Astrocyte (in vitro differentiated cells and primary cell): ENCODE measurements around the gene IGFBP1. TPM values are rescaled to one million over a fixed set of nuclear protein-coding genes. Genes with fewer than 3 reads are reported as not detected.

Experiments used
- DNase-seq: peaks from one replicate; pipeline ENCODE4 v3.0.0-alpha.2; 2010; ENCODE audit warnings: low read depth
- FAIRE-seq: peaks from 2 replicates; lab custom pipeline; 2011; peaks lifted over from hg19 to GRCh38; lab: Jason Lieb, UNC
- H2AFZ ChIP-seq: 2 replicates; pipeline ENCODE4 v1.6.0; 2012; ENCODE audit warnings: low read depth, low read length, inconsistent platforms
- H3K27ac ChIP-seq: 2 replicates; pipeline ENCODE4 v1.5.1; 2011; ENCODE audit warnings: low read depth, low read length, inconsistent platforms
- H3K27me3 ChIP-seq: 2 replicates; pipeline ENCODE4 v1.6.0; 2011; ENCODE audit warnings: low read length, inconsistent platforms; ENCODE audit not compliant: insufficient read depth
- H3K36me3 ChIP-seq: 2 replicates; pipeline ENCODE4 v1.5.1; 2011; ENCODE audit warnings: low read length, inconsistent platforms; ENCODE audit not compliant: insufficient read depth
- H3K4me1 ChIP-seq: 2 replicates; pipeline ENCODE4 v1.5.1; 2011; ENCODE audit warnings: low read length, inconsistent platforms; ENCODE audit not compliant: insufficient read depth
- H3K4me2 ChIP-seq: 2 replicates; pipeline ENCODE4 v1.6.0; 2012; ENCODE audit warnings: low read length, inconsistent platforms
- H3K4me3 ChIP-seq: 2 replicates; pipeline ENCODE4 v1.5.1; 2011; ENCODE audit warnings: low read depth, mild to moderate bottlenecking, low read length, inconsistent platforms; ENCODE audit not compliant: insufficient read depth
- H3K79me2 ChIP-seq: 2 replicates; pipeline ENCODE4 v1.6.0; 2012; ENCODE audit warnings: mild to moderate bottlenecking, low read length, inconsistent platforms; ENCODE audit not compliant: insufficient read depth
- H3K9ac ChIP-seq: 2 replicates; pipeline ENCODE4 v1.6.0; 2012; ENCODE audit warnings: mild to moderate bottlenecking, low read length, inconsistent platforms
- H3K9me3 ChIP-seq: 2 replicates; pipeline ENCODE4 v1.5.1; 2012; ENCODE audit warnings: low read depth, mild to moderate bottlenecking, low read length, inconsistent platforms; ENCODE audit not compliant: insufficient read depth
- H4K20me1 ChIP-seq: 2 replicates; pipeline ENCODE4 v1.6.0; 2012; ENCODE audit warnings: low read length, inconsistent platforms; ENCODE audit not compliant: insufficient read depth
- H3K27ac Mint-ChIP-seq: one replicate; pipeline ENCODE4 v1.8.0; 2021; ENCODE audit warnings: mild to moderate bottlenecking, mixed read lengths; ENCODE audit not compliant: unreplicated experiment
- H3K27me3 Mint-ChIP-seq: one replicate; pipeline ENCODE4 v1.8.0; 2021; ENCODE audit warnings: low read depth, mixed read lengths; ENCODE audit not compliant: unreplicated experiment
- H3K36me3 Mint-ChIP-seq: one replicate; pipeline ENCODE4 v1.8.0; 2021; ENCODE audit warnings: low read depth, mixed read lengths; ENCODE audit not compliant: unreplicated experiment
- H3K4me1 Mint-ChIP-seq: one replicate; pipeline ENCODE4 v1.8.0; 2021; ENCODE audit warnings: low read depth, mixed read lengths; ENCODE audit not compliant: unreplicated experiment
- H3K4me3 Mint-ChIP-seq: one replicate; pipeline ENCODE4 v1.8.0; 2021; ENCODE audit warnings: mild to moderate bottlenecking, moderate library complexity, mixed read lengths; ENCODE audit not compliant: unreplicated experiment
- H3K9me3 Mint-ChIP-seq: one replicate; pipeline ENCODE4 v1.8.0; 2021; ENCODE audit warnings: mild to moderate bottlenecking, mixed read lengths; ENCODE audit not compliant: unreplicated experiment
- CTCF ChIP-seq: IDR thresholded peaks from 2 replicates; pipeline ENCODE4 v1.5.1; 2011; ENCODE audit warnings: low read depth, mild to moderate bottlenecking, inconsistent platforms, low read length, moderate library complexity; ENCODE audit not compliant: insufficient read depth
- EZH2 ChIP-seq: IDR thresholded peaks from 2 replicates; pipeline ENCODE4 v1.6.1; 2012; ENCODE audit warnings: mild to moderate bottlenecking, low read length, inconsistent platforms; ENCODE audit not compliant: insufficient read depth
- total RNA-seq: library from RNA; stranded (reverse); gene quantifications from 2 replicates; pipeline ENCODE4 v1.2.1, GENCODE V29; 2021

IGFBP1 gene
- total RNA-seq, 1 donor from 2014 or later: not detected

DNA sequence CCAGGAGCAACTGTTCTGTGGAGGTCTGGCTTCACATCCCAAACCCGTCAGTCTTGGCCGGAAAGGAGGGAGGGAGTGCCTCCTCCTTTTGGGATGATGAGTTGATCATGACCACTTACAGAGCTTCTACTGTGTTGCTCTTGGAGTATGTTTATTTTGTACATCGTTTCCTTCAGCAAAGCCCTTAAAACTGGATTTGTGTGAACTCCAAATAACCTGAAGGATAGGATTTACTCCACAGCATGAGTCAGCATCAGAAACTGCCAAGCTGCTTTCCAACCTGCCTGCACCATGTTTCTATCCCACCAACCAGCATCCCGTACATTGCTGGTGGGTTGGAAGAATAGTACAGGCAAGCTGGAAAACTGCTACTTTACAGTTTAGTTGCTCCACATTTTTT is 18.9 kb upstream of the IGFBP1 start:
- peaks cover 2% of the 10 kb centered on the region for H3K4me1 Mint-ChIP-seq
- no peaks in the 10 kb centered on the region for H3K79me2 ChIP-seq
- peaks cover 4% of the 10 kb centered on the region for H3K9me3 Mint-ChIP-seq
- H3K27me3 Mint-ChIP-seq: peaks cover 16% of the 10 kb centered on the region
- no peak overlapping the region for H3K27ac Mint-ChIP-seq
- H3K4me3 ChIP-seq: no peak overlapping the region
- no peak overlapping the region for H3K4me3 Mint-ChIP-seq
- H3K27ac ChIP-seq: no peak overlapping the region
- H3K4me2 ChIP-seq: no peak overlapping the region
- no peaks in the 10 kb centered on the region for H3K27me3 ChIP-seq
- peaks cover 4% of the 10 kb centered on the region for H3K4me1 ChIP-seq
- H3K9ac ChIP-seq: no peak overlapping the region
- TF ChIP-seq CTCF (no peak), EZH2 (no peak)
- no peaks in the 10 kb centered on the region for H3K9me3 ChIP-seq
- DNase-seq: peak; percentile 59
- no peaks in the 10 kb centered on the region for H3K36me3 ChIP-seq
- FAIRE-seq: peak; percentile 37
- no peak overlapping the region for H2AFZ ChIP-seq
- H4K20me1 ChIP-seq: no peaks in the 10 kb centered on the region
- H3K36me3 Mint-ChIP-seq: no peaks in the 10 kb centered on the region

GRCh38 chr7:45872116-45873034 is 15.9 kb upstream of the IGFBP1 start:
- no peak for DNase-seq
- H3K4me1 ChIP-seq: peaks cover 11% of the 10 kb centered on the region
- no peak overlapping the region for H3K27ac Mint-ChIP-seq
- H3K79me2 ChIP-seq: no peaks in the 10 kb centered on the region
- no peak overlapping the region for H3K27ac ChIP-seq
- H3K27me3 ChIP-seq: no peaks in the 10 kb centered on the region
- H3K4me3 ChIP-seq: no peak overlapping the region
- no peak overlapping the region for H2AFZ ChIP-seq
- H3K9me3 Mint-ChIP-seq: peaks cover 4% of the 10 kb centered on the region
- TF ChIP-seq CTCF (peak; percentile 32), EZH2 (no peak)
- peaks cover 7% of the 10 kb centered on the region for H3K4me1 Mint-ChIP-seq
- FAIRE-seq: no peak
- H3K36me3 ChIP-seq: no peaks in the 10 kb centered on the region
- no peaks in the 10 kb centered on the region for H3K9me3 ChIP-seq
- no peaks in the 10 kb centered on the region for H3K27me3 Mint-ChIP-seq
- no peak overlapping the region for H3K4me2 ChIP-seq
- H3K9ac ChIP-seq: no peak overlapping the region
- H4K20me1 ChIP-seq: no peaks in the 10 kb centered on the region
- no peaks in the 10 kb centered on the region for H3K36me3 Mint-ChIP-seq
- no peak overlapping the region for H3K4me3 Mint-ChIP-seq

GRCh38 chr7:45873035-45873354 is 15.3 kb upstream of the IGFBP1 start, which contains the start of gene CCDC201:
TSS of gene CCDC201 (minus strand) at chr7:45873082. CDS start at chr7:45873007, 75 bp downstream.
- Histone ChIP-seq H2AFZ (no peak within 1 kb of the TSS), H4K20me1 (no peaks in the 10 kb centered on the region)
- no peak for FAIRE-seq

More at GRCh38 chr7:45873035-45873354, 15.3 kb upstream of the IGFBP1 start, which contains the start of gene CCDC201:
- Histone ChIP-seq H3K9me3 (no peaks in the 10 kb centered on the region), H3K27me3 (no peaks in the 10 kb centered on the region), H3K4me1 (peaks cover 11% of the 10 kb centered on the region), H3K9ac (no peak within 1 kb of the TSS), H3K79me2 (no peaks in the 10 kb centered on the region), H3K4me2 (no peak within 1 kb of the TSS), H3K27ac (no peak within 1 kb of the TSS), H3K4me3 (no peak within 1 kb of the TSS), H3K36me3 (no peaks in the 10 kb centered on the region)
- no peak for TF ChIP-seq EZH2
- TF ChIP-seq CTCF: no peak
- Mint-ChIP-seq H3K27me3 (no peaks in the 10 kb centered on the region), H3K4me3 (no peak within 1 kb of the TSS), H3K27ac (no peak within 1 kb of the TSS), H3K4me1 (peaks cover 7% of the 10 kb centered on the region), H3K36me3 (no peaks in the 10 kb centered on the region), H3K9me3 (peaks cover 6% of the 10 kb centered on the region)
- DNase-seq: no peak
